ENCODE measurements around the gene RPS6KC1. TPM values are rescaled to one million over a fixed set of nuclear protein-coding genes. Genes with fewer than 3 reads are reported as not detected.

RPS6KC1 gene
- total and polyA plus RNA-seq, 9 of the 15 experiments (the other 6 are each of a cell fraction or from before 2014, with no cell fraction given) = 4.3 to 34.6 (median 20.9) TPM

DNA sequence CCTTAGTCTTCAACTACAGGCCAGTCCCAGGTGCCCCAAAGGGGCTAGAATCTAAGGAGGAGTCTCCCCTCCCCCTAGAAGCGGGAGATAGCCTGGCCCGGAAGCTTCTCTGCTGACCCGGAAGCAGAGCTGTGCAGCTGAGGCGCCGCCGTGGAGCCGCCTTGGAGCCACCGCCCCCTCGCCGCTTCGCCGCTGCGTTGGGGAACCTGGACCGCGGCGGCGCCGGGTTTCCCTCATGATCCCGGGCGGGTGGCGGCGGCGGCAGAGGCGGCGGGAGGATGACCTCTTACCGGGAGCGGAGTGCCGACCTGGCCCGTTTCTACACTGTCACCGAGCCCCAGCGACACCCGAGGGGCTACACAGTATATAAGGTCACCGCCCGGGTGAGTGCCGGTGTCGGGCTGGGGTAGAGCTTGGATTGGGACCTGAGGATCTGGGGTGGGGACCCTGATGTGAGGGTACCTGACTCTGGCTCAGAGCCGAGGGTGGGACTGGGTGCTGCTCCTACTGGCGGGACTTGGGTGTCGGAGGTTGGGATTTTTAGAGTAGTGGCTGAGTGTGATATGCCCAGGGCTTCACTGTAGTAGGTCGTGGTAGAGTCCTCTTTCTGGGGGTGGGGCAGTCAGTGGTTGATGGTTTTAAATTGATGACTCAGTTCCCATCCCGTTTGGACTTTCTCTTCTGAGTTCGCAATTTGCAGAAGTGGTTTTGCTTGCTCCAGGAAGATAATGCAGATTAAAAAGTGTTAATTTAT, at the start of gene RPS6KC1 (continued):
- TF ChIP-seq RBBP5 (IDR thresholded peaks at IDR 0.05; ENCODE audit: borderline replicate concordance, insufficient read depth, low read length, poor library complexity, severe bottlenecking) (peak; percentile 95), KLF6 (CRISPR knock-in tag; IDR thresholded peaks at IDR 0.05; ENCODE audit: borderline replicate concordance) (peak; percentile 44; the same call in 1 of the 2 replicates), ZNF717 (CRISPR knock-in tag; IDR thresholded peaks at IDR 0.05) (no peak), TBP (optimal IDR thresholded peaks at IDR 0.05; ENCODE audit: low read depth, low read length) (peak; percentile 75), ELF4 (CRISPR knock-in tag; IDR thresholded peaks at IDR 0.05) (no peak), MYNN (IDR thresholded peaks at IDR 0.05) (peak; percentile 39; the same call in 1 of the 2 replicates), MYNN (CRISPR knock-in tag; IDR thresholded peaks at IDR 0.05) (no peak), CXXC5 (CRISPR knock-in tag; IDR thresholded peaks at IDR 0.05) (peak; percentile 92), SMARCE1 (IDR thresholded peaks at IDR 0.05) (peak; percentile 97), ZKSCAN3 (CRISPR knock-in tag; IDR thresholded peaks at IDR 0.05) (no peak), CBX8 (IDR thresholded peaks at IDR 0.05; ENCODE audit: borderline replicate concordance, extremely low read depth, low read depth, low read length, poor library complexity, severe bottlenecking) (no peak), PRDM10 (IDR thresholded peaks at IDR 0.05; ENCODE audit: partially characterized antibody) (peak; percentile 63), MCM2 (IDR thresholded peaks at IDR 0.05; ENCODE audit: low read depth) (no peak), PTRF (tag; IDR thresholded peaks at IDR 0.05) (no peak), MIER1 (IDR thresholded peaks at IDR 0.05; ENCODE audit: low read depth) (0 out of 2 replicates have a peak, but pooled peaks have one; percentile 26), ZNF121 (CRISPR knock-in tag; conservative IDR thresholded peaks at IDR 0.05) (no peak), HDAC8 (tag; IDR thresholded peaks at IDR 0.05) (no peak), ZBTB9 (CRISPR knock-in tag; IDR thresholded peaks at IDR 0.05) (peak; percentile 3; the same call in 1 of the 2 replicates)
- TF ChIP-seq, protein P1, sequence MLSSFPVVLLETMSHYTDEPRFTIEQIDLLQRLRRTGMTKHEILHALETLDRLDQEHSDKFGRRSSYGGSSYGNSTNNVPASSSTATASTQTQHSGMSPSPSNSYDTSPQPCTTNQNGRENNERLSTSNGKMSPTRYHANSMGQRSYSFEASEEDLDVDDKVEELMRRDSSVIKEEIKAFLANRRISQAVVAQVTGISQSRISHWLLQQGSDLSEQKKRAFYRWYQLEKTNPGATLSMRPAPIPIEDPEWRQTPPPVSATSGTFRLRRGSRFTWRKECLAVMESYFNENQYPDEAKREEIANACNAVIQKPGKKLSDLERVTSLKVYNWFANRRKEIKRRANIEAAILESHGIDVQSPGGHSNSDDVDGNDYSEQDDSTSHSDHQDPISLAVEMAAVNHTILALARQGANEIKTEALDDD (IDR thresholded peaks at IDR 0.05) = peak; percentile 75

Data from K562 (cell line).